Measurements from ENCODE around the gene GEMIN4.

DNA sequence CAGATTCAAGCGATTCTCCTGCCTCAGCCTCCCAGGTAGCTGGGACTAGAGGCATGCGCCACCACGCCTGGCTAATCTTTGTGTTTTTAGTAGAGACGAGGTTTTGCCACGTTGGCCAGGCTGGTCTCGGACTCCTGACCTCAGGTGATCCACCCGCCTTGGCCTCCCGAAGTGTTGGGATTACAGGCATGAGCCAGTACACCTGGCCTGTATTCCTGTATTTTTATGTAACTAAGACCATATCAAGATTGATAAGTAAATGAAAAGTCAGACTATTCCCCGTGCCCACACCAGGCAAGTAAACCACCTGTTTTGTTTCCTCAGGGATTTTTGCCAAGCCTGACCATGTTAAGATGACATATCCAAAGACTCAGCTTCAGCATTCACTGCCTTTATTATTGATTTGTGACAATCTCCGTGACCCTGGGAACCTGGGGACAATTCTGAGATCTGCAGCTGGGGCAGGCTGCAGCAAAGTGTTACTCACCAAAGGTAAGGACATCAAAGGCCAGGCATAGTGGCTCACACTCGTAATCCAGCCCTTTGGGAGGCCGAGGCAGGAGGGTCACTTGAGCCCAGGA is 35.7 kb upstream of the GEMIN4 start:
- TF ChIP-seq POLR2A (IDR thresholded peaks at IDR 0.05) = no peak
- TF ChIP-seq, protein P1, sequence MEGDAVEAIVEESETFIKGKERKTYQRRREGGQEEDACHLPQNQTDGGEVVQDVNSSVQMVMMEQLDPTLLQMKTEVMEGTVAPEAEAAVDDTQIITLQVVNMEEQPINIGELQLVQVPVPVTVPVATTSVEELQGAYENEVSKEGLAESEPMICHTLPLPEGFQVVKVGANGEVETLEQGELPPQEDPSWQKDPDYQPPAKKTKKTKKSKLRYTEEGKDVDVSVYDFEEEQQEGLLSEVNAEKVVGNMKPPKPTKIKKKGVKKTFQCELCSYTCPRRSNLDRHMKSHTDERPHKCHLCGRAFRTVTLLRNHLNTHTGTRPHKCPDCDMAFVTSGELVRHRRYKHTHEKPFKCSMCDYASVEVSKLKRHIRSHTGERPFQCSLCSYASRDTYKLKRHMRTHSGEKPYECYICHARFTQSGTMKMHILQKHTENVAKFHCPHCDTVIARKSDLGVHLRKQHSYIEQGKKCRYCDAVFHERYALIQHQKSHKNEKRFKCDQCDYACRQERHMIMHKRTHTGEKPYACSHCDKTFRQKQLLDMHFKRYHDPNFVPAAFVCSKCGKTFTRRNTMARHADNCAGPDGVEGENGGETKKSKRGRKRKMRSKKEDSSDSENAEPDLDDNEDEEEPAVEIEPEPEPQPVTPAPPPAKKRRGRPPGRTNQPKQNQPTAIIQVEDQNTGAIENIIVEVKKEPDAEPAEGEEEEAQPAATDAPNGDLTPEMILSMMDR (IDR thresholded peaks at IDR 0.05) = no peak
- no peak for TF ChIP-seq POLR2AphosphoS5 (IDR thresholded peaks at IDR 0.05; ENCODE audit: insufficient read depth in 1 of 2, low read depth in 1 of 2)

Data from vagina (tissue), 2 donors.